Placental pericyte (primary cell): ENCODE data around the gene ST3GAL2. TPM values are rescaled to one million over a fixed set of nuclear protein-coding genes. Genes with fewer than 3 reads are reported as not detected.
A peak's percentile ranks its signal among the peaks of the same experiment; 100 is the strongest.

ENCODE experiments used
- small RNA-seq: library from RNA; depleted of rRNA; stranded (forward); fragments of <200 nt; gene quantifications from one replicate; pipeline ENCODE3, GENCODE V24; 2012; ENCODE audit warnings: low replicate concordance
- total RNA-seq: library from RNA; depleted of rRNA; stranded (reverse); fragments of >200 nt; gene quantifications from 2 replicates; pipeline ENCODE4 v1.2.3, GENCODE V29; 2012

The ST3GAL2 gene, protein sequence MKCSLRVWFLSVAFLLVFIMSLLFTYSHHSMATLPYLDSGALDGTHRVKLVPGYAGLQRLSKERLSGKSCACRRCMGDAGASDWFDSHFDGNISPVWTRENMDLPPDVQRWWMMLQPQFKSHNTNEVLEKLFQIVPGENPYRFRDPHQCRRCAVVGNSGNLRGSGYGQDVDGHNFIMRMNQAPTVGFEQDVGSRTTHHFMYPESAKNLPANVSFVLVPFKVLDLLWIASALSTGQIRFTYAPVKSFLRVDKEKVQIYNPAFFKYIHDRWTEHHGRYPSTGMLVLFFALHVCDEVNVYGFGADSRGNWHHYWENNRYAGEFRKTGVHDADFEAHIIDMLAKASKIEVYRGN
- total RNA-seq, result 39.0 and 96.1 TPM in 2 replicates

DNA sequence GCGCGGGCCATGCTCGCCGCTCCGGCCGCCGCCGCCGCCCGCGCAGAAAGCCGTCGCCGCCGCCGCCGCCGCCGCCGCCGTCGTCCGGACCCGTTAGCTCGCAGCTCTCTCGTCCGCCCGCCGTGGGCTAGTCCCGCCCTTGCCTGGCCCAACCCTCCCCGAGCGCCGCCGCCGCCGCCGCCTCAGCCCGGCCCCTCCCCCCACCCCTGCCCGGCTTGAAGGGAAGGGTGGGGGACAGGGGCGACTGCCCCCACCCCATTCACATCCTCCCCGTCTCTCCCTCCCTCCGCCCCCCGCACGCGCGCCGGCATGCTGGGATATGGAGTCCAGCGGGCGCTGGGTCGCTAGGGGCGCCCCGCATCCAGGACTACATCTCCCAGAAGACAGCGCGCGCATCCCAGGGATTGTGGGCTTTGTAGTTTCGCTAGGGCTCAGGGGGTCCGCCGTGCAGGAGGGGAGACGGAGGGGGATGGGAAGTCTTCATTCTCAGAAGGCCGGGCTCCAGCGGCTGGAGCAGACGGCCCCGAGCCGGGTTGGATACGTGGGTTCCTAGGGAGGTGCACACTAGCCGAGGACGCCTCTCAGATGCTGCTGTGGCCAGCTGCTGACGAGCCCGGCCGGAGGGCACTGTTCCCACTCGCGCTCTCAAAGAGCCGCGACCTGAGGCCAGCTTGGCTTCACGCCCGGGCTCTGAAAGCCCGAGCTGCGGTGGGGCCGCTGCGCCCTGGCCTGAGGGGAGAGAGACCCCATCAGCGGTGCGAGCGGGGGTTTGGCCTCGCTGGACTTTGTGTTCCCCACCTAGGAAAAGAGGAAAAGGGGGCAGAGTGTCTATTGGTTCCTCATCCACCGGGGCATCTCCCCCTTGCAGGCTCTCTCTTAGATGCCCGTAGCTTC lies at the start of gene ST3GAL2:
TSS of gene ST3GAL2 (minus strand) at position 132 of the 894 bp plus-strand sequence. CDS start 40,570 bp downstream, outside the sequence.

GRCh38 chr16:70454222-70455034 lies 15.5 kb upstream of the ST3GAL2 start, which contains the start of gene FCSK:
FCSK (plus strand) TSS chr16:70454595; CDS start chr16:70463191, 8,596 bp downstream.

Small RNAs within 50 kb of the gene (small RNA-seq; reads per million reads assigned to genes)
- gene RNU6-23P, result 0.88 reads per million, percentile 40 among the genes with 10 or more reads in this experiment
- not detected for gene RPS27P26

Other genes with a start within 250 kb of the ST3GAL2 start
- 46.7 and 72.2 TPM in 2 replicates for gene EXOSC6, start 187.2 kb downstream of the ST3GAL2 start, total RNA-seq
- gene AARS1, start 149.6 kb downstream of the ST3GAL2 start, total RNA-seq, result 125 and 506 TPM in 2 replicates
- 16.6 and 47.7 TPM in 2 replicates for gene DDX19B, start 139.9 kb downstream of the ST3GAL2 start, total RNA-seq
- 45.3 and 59.1 TPM in 2 replicates for gene DDX19A, start 92.2 kb downstream of the ST3GAL2 start, total RNA-seq
- 7.3 and 11.4 TPM in 2 replicates for gene FCSK, start 15.5 kb upstream of the ST3GAL2 start, total RNA-seq
- 42.9 and 72.0 TPM in 2 replicates for gene COG4, start 84.5 kb upstream of the ST3GAL2 start, total RNA-seq
- gene SF3B3, start 84.7 kb upstream of the ST3GAL2 start, total RNA-seq, result 77.7 and 190 TPM in 2 replicates
- 1.4 and 6.1 TPM in 2 replicates for gene IL34, start 207.5 kb upstream of the ST3GAL2 start, total RNA-seq
- 49.2 and 76.6 TPM in 2 replicates for gene MTSS2, start 247.0 kb upstream of the ST3GAL2 start, total RNA-seq